Endothelial cell of umbilical vein (primary cell): ENCODE data around the gene NTF4.
"Not testable (repeated sequence)": the region's sequence is repeated elsewhere in the genome, so short reads cannot be mapped to it uniquely, and the experiment has no call there.

Experiments used
- EZH2 ChIP-seq: IDR thresholded peaks from 2 replicates; pipeline ENCODE4 v1.6.1; 2012; ENCODE audit warnings: borderline replicate concordance, low read depth, mild to moderate bottlenecking, moderate library complexity, low read length, inconsistent platforms; ENCODE audit not compliant: severe bottlenecking
- FOS ChIP-seq: IDR thresholded peaks from 2 replicates; pipeline ENCODE4 v1.6.1; 2011; ENCODE audit warnings: mild to moderate bottlenecking, low read length, moderate library complexity, borderline replicate concordance; ENCODE audit not compliant: insufficient read depth
- POLR2A ChIP-seq: IDR thresholded peaks from 2 replicates; pipeline ENCODE4 v1.6.1; 2012; ENCODE audit warnings: low read depth, mild to moderate bottlenecking, control low read depth, low read length
- POLR2AphosphoS5 ChIP-seq: IDR thresholded peaks from 2 replicates; pipeline ENCODE4 v1.6.1; 2012; ENCODE audit warnings: low read depth, mild to moderate bottlenecking, control low read depth, low read length, moderate library complexity; ENCODE audit not compliant: insufficient read depth
- TF ChIP-seq, protein P1 (sequence below), 2 donors: IDR thresholded peaks; 1 replicate in 1 of 2; 2 replicates in 1 of 2; pipeline ENCODE4 v1.5.1; 2011; ENCODE audit warnings: low read length in 2 of 2, mild to moderate bottlenecking in 2 of 2, moderate library complexity in 2 of 2, control low read depth in 1 of 2, inconsistent platforms in 1 of 2, low read depth in 1 of 2; ENCODE audit not compliant: insufficient read depth in 1 of 2; ENCODE audit errors: extremely low read depth in 1 of 2

DNA sequence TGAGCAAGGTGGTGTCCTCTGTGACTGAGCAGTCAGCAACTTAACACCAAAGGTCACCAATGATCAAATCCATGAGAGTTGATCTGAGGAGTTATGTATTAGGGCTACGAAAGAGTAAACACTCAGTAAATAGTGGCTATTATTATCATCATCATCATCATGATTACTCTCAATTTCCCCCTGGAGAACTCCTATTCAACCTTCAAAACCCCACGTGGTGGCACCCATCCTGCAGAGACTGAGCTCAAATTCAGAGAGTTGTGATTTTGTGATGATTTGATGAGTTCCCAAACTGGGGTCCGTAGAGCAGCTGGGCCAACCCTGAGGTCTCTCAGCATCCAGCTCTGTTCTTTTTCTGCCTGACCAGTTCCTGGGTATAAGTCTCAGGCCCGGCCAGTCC, 14.8 kb downstream of the NTF4 start:
- not testable (repeated sequence) for TF ChIP-seq POLR2A, POLR2AphosphoS5, EZH2, FOS
- TF ChIP-seq, protein P1, sequence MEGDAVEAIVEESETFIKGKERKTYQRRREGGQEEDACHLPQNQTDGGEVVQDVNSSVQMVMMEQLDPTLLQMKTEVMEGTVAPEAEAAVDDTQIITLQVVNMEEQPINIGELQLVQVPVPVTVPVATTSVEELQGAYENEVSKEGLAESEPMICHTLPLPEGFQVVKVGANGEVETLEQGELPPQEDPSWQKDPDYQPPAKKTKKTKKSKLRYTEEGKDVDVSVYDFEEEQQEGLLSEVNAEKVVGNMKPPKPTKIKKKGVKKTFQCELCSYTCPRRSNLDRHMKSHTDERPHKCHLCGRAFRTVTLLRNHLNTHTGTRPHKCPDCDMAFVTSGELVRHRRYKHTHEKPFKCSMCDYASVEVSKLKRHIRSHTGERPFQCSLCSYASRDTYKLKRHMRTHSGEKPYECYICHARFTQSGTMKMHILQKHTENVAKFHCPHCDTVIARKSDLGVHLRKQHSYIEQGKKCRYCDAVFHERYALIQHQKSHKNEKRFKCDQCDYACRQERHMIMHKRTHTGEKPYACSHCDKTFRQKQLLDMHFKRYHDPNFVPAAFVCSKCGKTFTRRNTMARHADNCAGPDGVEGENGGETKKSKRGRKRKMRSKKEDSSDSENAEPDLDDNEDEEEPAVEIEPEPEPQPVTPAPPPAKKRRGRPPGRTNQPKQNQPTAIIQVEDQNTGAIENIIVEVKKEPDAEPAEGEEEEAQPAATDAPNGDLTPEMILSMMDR (IDR thresholded peaks at IDR 0.05; ENCODE audit: extremely low read depth in 1 of 2, insufficient read depth in 1 of 2, low read depth in 1 of 2, low read length in 2 of 2): not testable (repeated sequence)
